Measurements from ENCODE around the gene GUCA2B. TPM values are rescaled to one million over a fixed set of nuclear protein-coding genes. Genes with fewer than 3 reads are reported as not detected.

Gene GUCA2B
- total and polyA plus RNA-seq, 2 of the 4 experiments (the other 2 are of a cell fraction) = not detected

GRCh38 chr1:42142894-42143675 lies 10.1 kb upstream of the GUCA2B start:
- Histone ChIP-seq H2BK20ac (ENCODE audit: low read depth, low read length) (no peak overlapping the region), H4K8ac (ENCODE audit: low read depth in 2 of 2, low read length in 2 of 2) (no peak overlapping the region), H2AK5ac (ENCODE audit: low read depth, low read length) (no peak overlapping the region), H2BK5ac (ENCODE audit: low read depth, low read length, poor library complexity, severe bottlenecking) (no peak overlapping the region), H3K4ac (ENCODE audit: low read depth, low read length) (no peak overlapping the region), H3K18ac (ENCODE audit: low read depth, low read length) (no peak overlapping the region), H3K9ac (ENCODE audit: low read depth, low read length) (no peak overlapping the region), H3K4me2 (ENCODE audit: low read depth, low read length) (no peak overlapping the region), H4K91ac (ENCODE audit: insufficient read depth, low read depth, low read length) (no peak overlapping the region), H3K79me1 (ENCODE audit: low read depth in 1 of 2, low read length in 2 of 2) (no peaks in the 10 kb centered on the region), H3K23ac (ENCODE audit: low read depth, low read length) (no peak overlapping the region), H3K14ac (replicated peaks; ENCODE audit: low read depth, low read length) (no peak overlapping the region), H4K5ac (ENCODE audit: low read depth, low read length) (no peak overlapping the region), H3K9me3 (ENCODE audit: control insufficient read depth, insufficient read depth, low read length) (no peaks in the 10 kb centered on the region), H3K36me3 (ENCODE audit: control insufficient read depth, insufficient read depth, low read length) (no peaks in the 10 kb centered on the region), H3K27me3 (ENCODE audit: control insufficient read depth, insufficient read depth, low read length) (peaks cover 49% of the 10 kb centered on the region), H3K56ac (ENCODE audit: extremely low read depth, insufficient read depth, low read length) (no peak overlapping the region), H2AK9ac (replicated peaks; ENCODE audit: low read depth, low read length, poor library complexity) (no peak overlapping the region), H3K4me1 (ENCODE audit: control insufficient read depth, insufficient read depth, low read length) (no peaks in the 10 kb centered on the region), H3K4me3 (ENCODE audit: insufficient read depth, low read depth, low read length) (no peak overlapping the region), H4K20me1 (ENCODE audit: insufficient read depth, low read length) (no peaks in the 10 kb centered on the region), H3K27ac (ENCODE audit: insufficient read depth, low read length) (no peak overlapping the region), H2AFZ (replicated peaks; ENCODE audit: low read length, poor library complexity) (no peak overlapping the region), H3K9me1 (ENCODE audit: insufficient read depth, low read length) (no peaks in the 10 kb centered on the region; the same call in 1 of the 2 replicates), H2BK120ac (ENCODE audit: low read depth, low read length) (no peak overlapping the region), H2BK15ac (ENCODE audit: low read depth, low read length) (no peak overlapping the region)
- no TSS peak for BruUV-seq (replicated peaks)
- no CpG with 5 or more reads among the region's 4 CpGs for WGBS, 2 experiments (ENCODE audit: extremely low coverage in 2 of 2, insufficient read length in 1 of 2)
- CTCF ChIA-PET = interaction anchor here (1.7 kb wide), 1 partner anchor 31 kb away, joined by 5 read pairs; no protein-coding TSS in a partner anchor
- in situ Hi-C loops (cut with MboI; ENCODE audit: low sequenced_read_pairs) = loop anchor here (10.0 kb wide), 1 partner anchor 568 kb away; no protein-coding TSS in a partner anchor
- no peak for DNase-seq
- no peak for TF ChIP-seq SMC3 (IDR thresholded peaks at IDR 0.05; ENCODE audit: low read depth, low read length)
- no peak for TF ChIP-seq CHD1 (IDR thresholded peaks at IDR 0.05; ENCODE audit: low read depth, low read length)
- TF ChIP-seq BHLHE40 (IDR thresholded peaks at IDR 0.05; ENCODE audit: low read depth, low read length) = no peak
- POLR2A ChIA-PET (ENCODE audit: unreplicated experiment) = interaction anchor here (0.6 kb wide), 1 partner anchor 107 kb away, joined by 3 read pairs; no protein-coding TSS in a partner anchor
- ATAC-seq (ENCODE audit: low read depth) = no peak
- intact Hi-C loops (cut with micrococcal nuclease) = loop anchor here (10.0 kb wide), 3 partner anchors 328 to 542 kb away; partner anchors contain the start of genes PPIH and YBX1
- dilution Hi-C loops (cut with HindIII; ENCODE audit: low sequenced_read_pairs, unreplicated experiment) = no loop called here

All from IMR-90 (cell line).